Adrenal gland (tissue), 5 donors: ENCODE measurements around the gene SOX12.

ENCODE experiments used
- POLR2A ChIP-seq, 2 donors: fragments of 450-650 bp; IDR thresholded peaks; one replicate each; pipeline ENCODE4 v1.6.1; 2017; ENCODE audit warnings: antibody characterized with exemption in 2 of 2, mild to moderate bottlenecking in 2 of 2, moderate library complexity in 1 of 2
- TF ChIP-seq, protein P1 (sequence below), 6 experiments: fragments of 450-650 bp in 4 of 6; fragments of 200-600 bp in 2 of 6; sonication (generic) in 1 of 6; IDR thresholded peaks; 1 replicate in 5 of 6; 2 replicates in 1 of 6; pipeline versions ENCODE4 v1.5.1 to v1.8.0; 2016 to 2021; ENCODE audit warnings: antibody characterized with exemption in 6 of 6, mild to moderate bottlenecking in 2 of 6, moderate library complexity in 1 of 6
- donor health status: DM: no; HTN: no; CAD: no.

GRCh38 chr20:378961-379336 lies 53.6 kb downstream of the SOX12 start:
- TF ChIP-seq POLR2A (IDR thresholded peaks at IDR 0.05) = no peak
- TF ChIP-seq, protein P1, sequence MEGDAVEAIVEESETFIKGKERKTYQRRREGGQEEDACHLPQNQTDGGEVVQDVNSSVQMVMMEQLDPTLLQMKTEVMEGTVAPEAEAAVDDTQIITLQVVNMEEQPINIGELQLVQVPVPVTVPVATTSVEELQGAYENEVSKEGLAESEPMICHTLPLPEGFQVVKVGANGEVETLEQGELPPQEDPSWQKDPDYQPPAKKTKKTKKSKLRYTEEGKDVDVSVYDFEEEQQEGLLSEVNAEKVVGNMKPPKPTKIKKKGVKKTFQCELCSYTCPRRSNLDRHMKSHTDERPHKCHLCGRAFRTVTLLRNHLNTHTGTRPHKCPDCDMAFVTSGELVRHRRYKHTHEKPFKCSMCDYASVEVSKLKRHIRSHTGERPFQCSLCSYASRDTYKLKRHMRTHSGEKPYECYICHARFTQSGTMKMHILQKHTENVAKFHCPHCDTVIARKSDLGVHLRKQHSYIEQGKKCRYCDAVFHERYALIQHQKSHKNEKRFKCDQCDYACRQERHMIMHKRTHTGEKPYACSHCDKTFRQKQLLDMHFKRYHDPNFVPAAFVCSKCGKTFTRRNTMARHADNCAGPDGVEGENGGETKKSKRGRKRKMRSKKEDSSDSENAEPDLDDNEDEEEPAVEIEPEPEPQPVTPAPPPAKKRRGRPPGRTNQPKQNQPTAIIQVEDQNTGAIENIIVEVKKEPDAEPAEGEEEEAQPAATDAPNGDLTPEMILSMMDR (IDR thresholded peaks at IDR 0.05) = no peak
